CD4-positive, alpha-beta T cell (primary cell): Measurements from ENCODE around the gene AHCYL1. TPM values are rescaled to one million over a fixed set of nuclear protein-coding genes. Genes with fewer than 3 reads are reported as not detected.

Experiments
- ATAC-seq: fragments of 200-7000 bp; cut with Tn5 transposase; one replicate; pipeline ENCODE4 v1.10.0; 2022; ENCODE audit warnings: mild to moderate bottlenecking; ENCODE audit not compliant: poor library complexity
- CTCF ChIA-PET: fragments of 350-600 bp; sonication (Branson Sonifier 250); formaldehyde crosslinking; loops from one replicate; lab custom pipeline; 2021; ENCODE audit warnings: antibody characterized with exemption, inconsistent platforms; lab: Charles Lee
- POLR2A ChIA-PET: fragments of 350-600 bp; sonication (Branson Sonifier 250); formaldehyde crosslinking; loops from one replicate; lab custom pipeline; 2021; ENCODE audit warnings: antibody characterized with exemption, inconsistent platforms; lab: Charles Lee
- DNase-seq, 14 experiments: peaks; one replicate each; pipeline ENCODE4 v3.0.0-alpha.2; 2013 to 2020; ENCODE audit warnings: mixed read lengths in 2 of 14
- H3K27ac ChIP-seq, 2 donors: one replicate each; pipeline versions ENCODE4 v1.5.1 to v1.7.0; 2013; ENCODE audit warnings: low read length in 2 of 2, low read depth in 1 of 2, mild to moderate bottlenecking in 1 of 2
- H3K27me3 ChIP-seq, 2 experiments: 1 replicate in 1 of 2; 2 replicates in 1 of 2; pipeline versions ENCODE4 v1.6.1 to v1.7.0; 2013; ENCODE audit warnings: low read length in 2 of 2, control low read depth in 1 of 2, mild to moderate bottlenecking in 1 of 2, moderate library complexity in 1 of 2; ENCODE audit not compliant: insufficient read depth in 2 of 2, control insufficient read depth in 1 of 2
- H3K36me3 ChIP-seq: one replicate; pipeline ENCODE4 v1.6.1; 2013; ENCODE audit warnings: low read length, control low read depth; ENCODE audit not compliant: insufficient read depth
- H3K4me1 ChIP-seq: one replicate; pipeline ENCODE4 v1.6.1; 2013; ENCODE audit warnings: low read length, control low read depth; ENCODE audit not compliant: insufficient read depth
- H3K4me3 ChIP-seq: one replicate; pipeline ENCODE4 v1.5.1; 2013; ENCODE audit warnings: mild to moderate bottlenecking, low read length, moderate library complexity
- H3K9me3 ChIP-seq, 2 experiments: 1 replicate in 1 of 2; 2 replicates in 1 of 2; pipeline versions ENCODE4 v1.6.1 to v1.7.0; 2013; ENCODE audit warnings: low read length in 2 of 2, mild to moderate bottlenecking in 2 of 2, control low read depth in 1 of 2, moderate library complexity in 1 of 2; ENCODE audit not compliant: control insufficient read depth in 1 of 2, insufficient read depth in 1 of 2
- H3K27ac Mint-ChIP-seq: one replicate; pipeline ENCODE4 v1.8.0; 2020; ENCODE audit warnings: mixed read lengths
- H3K27me3 Mint-ChIP-seq: one replicate; pipeline ENCODE4 v1.8.0; 2021; ENCODE audit warnings: mixed read lengths
- H3K36me3 Mint-ChIP-seq: one replicate; pipeline ENCODE4 v1.8.0; 2021; ENCODE audit warnings: low read depth, mixed read lengths
- H3K4me1 Mint-ChIP-seq: one replicate; pipeline ENCODE4 v1.8.0; 2021; ENCODE audit warnings: low read depth, mixed read lengths
- H3K4me3 Mint-ChIP-seq: one replicate; pipeline ENCODE4 v1.8.0; 2020; ENCODE audit warnings: mild to moderate bottlenecking, mixed read lengths
- H3K9me3 Mint-ChIP-seq: one replicate; pipeline ENCODE4 v1.8.0; 2020; ENCODE audit warnings: mixed read lengths
- CTCF ChIP-seq: fragments of 200-600 bp; IDR thresholded peaks from one replicate; pipeline ENCODE4 v1.8.0; 2022; ENCODE audit warnings: antibody characterized with exemption, mild to moderate bottlenecking
- intact Hi-C, 2 experiments: fragments of 100-400 bp; cut with DNase I in 1 of 2; cut with micrococcal nuclease in 1 of 2; formaldehyde crosslinking; loops; one replicate each; pipeline versions ENCODE4 v1.15.1 to v1.9.0; 2023 to 2025; cut with DNase I, micrococcal nuclease
- total RNA-seq, 174 experiments: library from RNA in 2 of 174; stranded (reverse) in 2 of 174; gene quantifications; one replicate each; pipeline ENCODE4 v1.2.3 and lab custom pipeline; 2021 to 2026

AHCYL1 gene
- total RNA-seq, 2 experiments from 2014 or later: 6.9 to 8.4 TPM

GRCh38 chr1:109989506-109990301 lies 5.1 kb downstream of the AHCYL1 start:
- Histone ChIP-seq H3K4me1 (peaks cover 18% of the 10 kb centered on the region), H3K36me3 (peaks cover 9% of the 10 kb centered on the region), H3K27ac (no peak overlapping the region), H3K4me3 (no peak overlapping the region), H3K27me3 (no peaks in the 10 kb centered on the region), H3K9me3 (no peaks in the 10 kb centered on the region)
- peaks cover 66% of the 10 kb centered on the region for H3K4me1 Mint-ChIP-seq
- ATAC-seq: no peak
- no peaks in the 10 kb centered on the region for H3K9me3 Mint-ChIP-seq
- no peak overlapping the region for H3K4me3 Mint-ChIP-seq
- intact Hi-C loops: loop anchor here in 1 of 2 experiments (5.0 to 10.0 kb wide), 3 partner anchors 562 to 1245 kb away; partner anchors contain the start of genes PSMA5, PSRC1 and STXBP3
- H3K27ac Mint-ChIP-seq: no peak overlapping the region
- peak in 1 of 14 experiments; percentile 29 for DNase-seq
- peaks cover 24% of the 10 kb centered on the region for H3K36me3 Mint-ChIP-seq
- H3K27me3 Mint-ChIP-seq: no peaks in the 10 kb centered on the region
- POLR2A ChIA-PET: no interaction called here
- CTCF ChIA-PET: no interaction called here
- TF ChIP-seq CTCF: no peak

GRCh38 chr1:109990302-109990653 lies 5.7 kb downstream of the AHCYL1 start:
- no peak for ATAC-seq
- H3K4me3 ChIP-seq: no peak overlapping the region
- H3K4me1 Mint-ChIP-seq: peaks cover 64% of the 10 kb centered on the region
- no peaks in the 10 kb centered on the region for H3K9me3 Mint-ChIP-seq
- H3K4me3 Mint-ChIP-seq: no peak overlapping the region
- no peaks in the 10 kb centered on the region for H3K27me3 ChIP-seq
- ChIA-PET POLR2A (no interaction called here), CTCF (no interaction called here)
- peaks cover 15% of the 10 kb centered on the region for H3K4me1 ChIP-seq
- intact Hi-C loops: no loop called here
- no peak overlapping the region for H3K27ac ChIP-seq
- H3K9me3 ChIP-seq: no peaks in the 10 kb centered on the region
- H3K36me3 Mint-ChIP-seq: peaks cover 23% of the 10 kb centered on the region
- no peak for DNase-seq
- peaks cover 11% of the 10 kb centered on the region for H3K36me3 ChIP-seq
- TF ChIP-seq CTCF: no peak
- no peak overlapping the region for H3K27ac Mint-ChIP-seq
- H3K27me3 Mint-ChIP-seq: no peaks in the 10 kb centered on the region

- intact Hi-C loops: no loop called here
- Histone ChIP-seq H3K9me3 (no peaks in the 10 kb centered on the region), H3K27ac (no peak overlapping the region), H3K27me3 (no peaks in the 10 kb centered on the region), H3K4me1 (peaks cover 3% of the 10 kb centered on the region), H3K4me3 (no peak overlapping the region), H3K36me3 (peaks cover 14% of the 10 kb centered on the region)
- ChIA-PET POLR2A (no interaction called here), CTCF (no interaction called here)
- H3K27ac Mint-ChIP-seq: no peak overlapping the region
- H3K27me3 Mint-ChIP-seq: no peaks in the 10 kb centered on the region
- no peaks in the 10 kb centered on the region for H3K9me3 Mint-ChIP-seq
- no peak for DNase-seq
- H3K4me3 Mint-ChIP-seq: no peak overlapping the region
- peaks cover 29% of the 10 kb centered on the region for H3K36me3 Mint-ChIP-seq
- H3K4me1 Mint-ChIP-seq: peaks cover 60% of the 10 kb centered on the region
- no peak for TF ChIP-seq CTCF
- no peak for ATAC-seq
Observed at GRCh38 chr1:109991400-109991925, 6.9 kb downstream of the AHCYL1 start.
